ENCODE measurements around the gene SLC44A5.
"Not testable (repeated sequence)": the region's sequence is repeated elsewhere in the genome, so short reads cannot be mapped to it uniquely, and the experiment has no call there.

SLC44A5 gene

GRCh38 chr1:75263616-75264015 is 347.3 kb downstream of the SLC44A5 start:
- DNase-seq = not testable (repeated sequence)

DNA sequence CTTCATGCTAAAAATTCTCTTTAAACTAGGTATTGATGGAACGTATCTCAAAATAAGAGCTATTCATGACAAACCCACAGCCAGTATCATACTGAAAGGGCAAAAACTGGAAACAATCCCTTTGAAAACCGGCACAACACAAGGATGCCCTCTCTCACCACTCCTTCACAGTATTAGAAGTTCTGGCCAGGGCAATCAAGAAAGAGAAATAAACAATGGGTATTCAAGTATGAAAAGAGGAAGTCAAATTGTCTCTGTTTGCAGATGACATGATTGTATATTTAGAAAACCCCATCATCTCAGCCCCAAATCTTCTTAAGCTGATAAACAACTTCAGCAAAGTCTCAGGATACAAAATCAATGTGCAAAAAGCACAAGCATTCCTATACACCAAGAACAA is 349.0 kb downstream of the SLC44A5 start:
- DNase-seq = not testable (repeated sequence)

DNA sequence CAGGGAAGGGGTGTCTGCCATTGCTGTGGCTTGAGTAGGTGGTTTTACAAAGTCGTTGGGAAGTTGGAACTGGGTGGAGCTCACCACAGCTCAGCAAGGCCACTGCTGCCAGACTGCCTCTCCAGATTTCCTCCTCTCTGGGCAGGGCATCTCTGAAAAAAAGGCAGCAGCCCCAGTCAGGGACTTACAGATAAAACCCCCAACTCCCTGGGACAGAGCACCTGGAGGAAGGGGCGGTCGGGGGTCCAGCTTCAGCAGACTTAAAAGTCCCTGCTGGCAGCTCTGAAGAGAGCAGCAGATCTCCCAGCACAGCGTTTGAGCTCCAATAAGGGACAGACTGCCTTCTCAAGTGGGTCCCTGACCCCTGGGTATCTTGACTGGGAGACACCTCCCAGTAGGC is 352.6 kb downstream of the SLC44A5 start:
- DNase-seq = no peak

GRCh38 chr1:75257424-75257823 is 353.5 kb downstream of the SLC44A5 start:
- no peak for DNase-seq

DNA sequence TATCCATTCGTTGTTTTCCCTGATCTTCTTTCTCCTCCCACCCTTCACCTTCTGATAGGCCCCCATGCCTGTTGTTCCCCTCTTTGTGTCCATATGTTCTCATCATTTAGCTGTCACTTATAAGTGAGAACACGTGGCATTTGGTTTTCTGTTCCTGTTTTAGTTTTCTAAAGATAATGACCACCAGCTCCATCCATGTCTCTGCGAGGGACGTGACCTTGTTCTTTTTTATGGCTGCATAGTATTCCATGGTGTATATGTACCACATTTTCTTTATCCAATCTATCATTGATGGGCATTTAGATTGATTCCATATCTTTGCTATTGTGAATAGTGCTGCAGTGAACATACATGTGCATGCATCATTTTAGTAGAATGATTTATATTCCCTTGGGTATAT is 360.8 kb downstream of the SLC44A5 start:
- not testable (repeated sequence) for DNase-seq

GRCh38 chr1:75245239-75245638 is 365.7 kb downstream of the SLC44A5 start:
- DNase-seq = no peak

DNA sequence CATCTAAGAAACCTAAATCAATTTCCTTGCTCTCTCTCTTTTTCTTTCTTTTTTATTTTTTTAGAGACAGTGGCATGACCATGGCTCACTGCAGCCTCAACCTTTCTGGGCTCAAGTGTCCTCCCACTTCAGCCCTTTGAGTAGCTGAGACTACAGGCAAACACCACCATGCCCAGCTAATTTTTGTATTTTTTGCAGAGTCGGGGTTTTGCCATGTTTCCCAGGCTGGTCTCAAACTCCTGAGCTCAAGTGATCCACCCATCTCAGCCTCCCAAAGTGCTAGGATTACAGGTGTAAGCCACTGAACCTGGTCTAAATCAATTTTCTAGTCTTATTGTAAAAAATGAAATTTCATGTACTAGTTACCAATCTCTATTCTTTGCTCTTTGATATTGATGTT is 367.8 kb downstream of the SLC44A5 start:
- DNase-seq = no peak

DNA sequence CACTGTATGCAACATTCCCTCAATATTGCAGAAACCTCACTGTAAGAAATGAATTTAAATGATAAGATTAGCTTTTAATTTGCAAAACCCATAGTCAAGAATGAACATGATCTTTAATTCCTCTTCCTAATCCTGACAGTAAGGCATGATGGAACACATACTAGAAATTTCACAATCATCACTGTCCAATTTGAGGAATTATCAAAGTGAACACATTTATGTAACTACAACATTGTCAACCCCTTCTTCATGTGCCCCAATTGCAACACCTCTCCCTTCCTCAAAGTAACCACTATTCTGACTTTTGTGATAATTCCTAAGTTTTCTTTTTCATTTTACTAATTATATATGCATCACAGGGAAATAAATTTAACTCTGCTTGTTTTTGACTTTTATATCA is 373.6 kb downstream of the SLC44A5 start:
- no peak for DNase-seq

DNA sequence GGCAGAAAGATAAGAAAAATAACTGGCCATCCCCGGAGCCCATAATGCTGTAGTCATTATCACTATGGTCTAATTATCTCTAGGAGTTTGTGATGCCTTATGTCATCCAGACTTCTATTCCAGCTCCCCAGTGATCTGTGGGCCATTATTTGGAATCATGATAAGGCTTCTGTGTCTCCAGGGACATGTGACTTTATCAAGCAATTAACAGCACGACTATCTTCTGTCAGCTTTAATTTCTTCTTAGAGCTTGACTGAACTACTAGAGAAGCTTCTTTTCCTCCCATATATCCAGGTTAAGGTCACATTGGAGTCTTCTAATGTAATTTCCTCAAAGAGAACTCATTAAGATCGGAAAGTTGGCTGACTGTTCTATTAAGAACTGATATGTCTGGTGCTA is 376.4 kb downstream of the SLC44A5 start:
- no peak for DNase-seq

DNA sequence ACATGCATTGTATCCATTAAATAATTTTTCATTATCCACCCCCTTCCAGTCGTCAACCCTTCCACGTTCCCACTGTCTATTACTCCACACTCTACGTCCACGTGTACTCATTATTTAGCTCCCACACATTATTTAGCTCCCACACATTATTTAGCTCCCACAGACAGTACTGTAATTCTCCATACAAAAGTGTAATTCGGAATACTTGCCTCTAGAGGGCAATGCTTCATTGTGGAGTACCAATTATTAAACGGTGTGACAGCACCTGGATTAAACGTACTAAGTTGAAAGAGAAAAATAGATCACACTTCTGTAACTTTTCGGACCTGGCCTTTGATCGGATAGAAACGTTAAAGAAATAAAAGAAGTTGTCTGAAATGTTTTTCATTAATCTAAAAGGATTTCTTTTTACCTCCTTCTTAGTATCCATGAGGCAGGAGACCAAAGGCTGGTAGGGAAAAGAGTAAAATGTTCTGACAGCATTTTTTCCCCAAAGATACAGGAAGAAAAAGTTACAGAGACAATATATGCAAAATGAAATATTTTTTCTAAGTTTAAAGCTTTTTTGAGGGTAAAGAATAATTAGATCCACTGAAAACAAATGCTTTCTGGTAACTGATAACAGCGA is 377.5 kb downstream of the SLC44A5 start:
- peak; percentile 21 for DNase-seq

GRCh38 chr1:75220072-75220471 is 390.8 kb downstream of the SLC44A5 start:
- no peak for DNase-seq

- DNase-seq = no peak
Observed at GRCh38 chr1:75214017-75214416, 396.9 kb downstream of the SLC44A5 start.

- DNase-seq = no peak
Observed at GRCh38 chr1:75211648-75212047, 399.3 kb downstream of the SLC44A5 start.

DNA sequence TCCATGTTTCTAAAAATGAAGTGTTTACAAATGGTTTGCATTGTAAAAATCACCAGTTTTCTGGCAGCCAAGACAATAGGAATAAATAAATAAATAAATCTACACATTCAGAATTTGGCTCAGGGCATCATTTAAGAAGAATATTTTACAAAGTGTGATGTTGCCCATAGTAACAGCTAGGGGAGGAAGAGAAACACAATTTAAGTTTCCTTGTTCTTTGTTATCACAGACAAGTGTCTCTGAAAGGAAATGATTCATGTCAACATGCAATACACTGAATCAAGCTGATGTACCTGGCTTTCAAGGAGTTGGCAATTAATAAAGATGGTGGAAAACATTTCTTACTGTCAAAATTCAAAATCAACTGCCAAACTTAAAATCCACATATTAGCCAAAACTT is 402.1 kb downstream of the SLC44A5 start:
- no peak for DNase-seq

DNA sequence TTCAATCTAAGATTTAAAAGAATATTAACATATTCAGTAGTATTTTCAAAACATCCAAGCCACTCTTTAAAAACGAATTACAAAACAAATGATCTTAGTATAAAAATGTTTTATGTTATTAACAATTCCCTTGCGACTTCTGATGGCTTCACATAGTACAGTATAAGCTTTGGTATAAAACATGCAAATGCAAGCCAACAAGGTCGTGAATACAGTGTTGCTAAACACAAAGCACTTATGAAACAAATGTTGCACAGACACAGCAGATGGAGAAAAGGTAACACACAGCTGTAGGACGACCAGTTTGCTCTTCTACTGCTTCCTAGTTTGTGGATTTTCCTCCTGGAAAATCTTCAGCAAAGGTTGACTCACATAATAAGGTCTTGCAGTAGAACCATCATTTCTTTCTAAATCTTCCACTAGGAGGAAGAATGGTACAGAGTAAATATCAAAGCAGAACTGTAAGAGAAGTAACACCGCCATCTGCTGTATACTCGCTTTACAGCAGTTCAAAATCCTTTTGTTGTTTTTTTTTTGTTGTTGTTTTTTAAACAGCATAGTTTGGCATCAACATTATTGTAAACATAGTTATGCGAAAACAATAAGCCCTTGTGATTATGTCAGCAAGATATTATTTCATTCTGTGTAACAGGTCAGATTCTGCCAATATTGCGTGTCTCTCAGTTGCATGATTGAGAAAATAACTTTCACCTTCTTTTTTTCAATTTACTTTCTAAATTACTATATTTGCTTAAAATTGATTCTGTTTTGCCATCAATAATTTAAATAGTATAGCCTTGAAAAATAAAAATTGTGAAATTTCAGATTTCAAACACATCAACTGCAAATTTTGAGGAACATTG is 407.3 kb downstream of the SLC44A5 start:
- DNase-seq = peak; percentile 24

GRCh38 chr1:75202751-75203150 is 408.2 kb downstream of the SLC44A5 start:
- no peak for DNase-seq

DNA sequence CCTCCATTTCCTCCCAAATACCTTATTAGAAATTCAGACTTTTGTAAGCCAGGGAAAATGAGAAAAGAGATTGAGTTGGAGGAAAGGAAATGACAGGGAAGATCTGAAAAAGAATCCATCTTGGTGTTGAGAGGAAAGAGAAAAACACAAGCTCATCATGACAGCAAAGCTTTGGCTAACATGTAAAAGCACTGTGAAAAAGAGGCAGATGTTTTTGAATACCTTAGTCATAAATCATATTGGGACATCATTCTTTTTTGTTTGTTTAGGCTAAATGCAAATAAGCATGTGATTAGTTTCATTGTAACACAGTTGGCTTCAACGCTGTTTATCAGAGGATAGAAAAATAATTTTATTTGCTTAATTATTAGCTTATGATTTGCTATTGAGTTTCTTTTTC is 412.2 kb downstream of the SLC44A5 start:
- no peak for DNase-seq

DNA sequence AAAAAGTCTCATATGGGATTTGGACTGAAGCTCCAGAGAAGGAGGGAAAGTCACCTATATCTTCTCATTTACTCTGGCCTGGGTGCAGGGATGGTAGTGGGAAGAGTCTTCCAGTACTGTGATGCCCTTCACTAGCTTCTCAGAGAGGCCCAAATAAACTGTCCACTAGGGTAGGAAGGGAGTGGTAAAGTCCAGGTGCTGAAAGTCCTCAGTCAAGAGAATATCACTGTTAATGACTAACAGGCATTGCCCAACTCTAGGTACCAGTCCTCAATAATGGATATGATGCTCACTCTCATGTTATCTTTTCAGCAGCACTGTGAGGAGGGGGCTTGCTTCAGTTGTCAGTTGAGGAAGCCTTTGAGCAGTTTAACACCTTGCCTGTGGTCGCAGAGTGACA is 412.8 kb downstream of the SLC44A5 start:
- DNase-seq = no peak

- DNase-seq = no peak
Observed at GRCh38 chr1:75188892-75189291, 422.0 kb downstream of the SLC44A5 start.

DNA sequence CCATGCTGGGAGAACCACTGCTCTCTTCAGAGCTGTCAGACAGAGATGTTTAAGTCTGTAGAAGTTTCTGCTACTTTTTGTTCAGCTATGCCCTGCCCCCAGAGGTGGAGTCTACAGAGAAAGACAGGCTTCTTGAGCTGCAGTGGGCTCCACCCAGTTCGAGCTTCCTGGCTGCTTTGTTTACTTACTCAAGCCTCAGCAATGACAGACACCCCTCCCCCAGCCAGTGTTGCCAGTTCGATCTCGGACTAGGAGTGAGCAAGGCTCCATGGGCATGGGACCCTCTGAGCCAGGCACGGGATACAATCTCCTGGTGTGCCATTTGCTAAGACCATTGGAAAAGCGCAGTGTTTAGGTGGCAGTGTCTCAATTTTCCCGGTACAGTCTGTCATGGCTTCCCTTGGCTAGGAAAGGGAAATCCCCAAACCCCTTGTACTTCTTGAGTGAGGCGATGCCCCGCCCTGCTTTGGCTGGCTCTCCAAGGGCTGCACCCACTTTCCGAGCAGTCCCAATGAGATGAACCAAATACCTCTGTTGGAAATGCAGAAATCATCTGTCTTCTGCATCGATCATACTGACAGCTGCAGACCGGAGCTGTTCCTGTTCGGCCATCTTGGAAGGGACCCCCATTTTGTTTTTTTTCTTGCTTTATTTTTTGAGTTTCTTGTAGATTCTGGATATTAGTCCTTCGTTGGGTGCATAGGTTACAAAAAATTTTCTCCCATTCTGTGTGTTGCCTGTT is 429.5 kb downstream of the SLC44A5 start:
- DNase-seq = not testable (repeated sequence)

DNA sequence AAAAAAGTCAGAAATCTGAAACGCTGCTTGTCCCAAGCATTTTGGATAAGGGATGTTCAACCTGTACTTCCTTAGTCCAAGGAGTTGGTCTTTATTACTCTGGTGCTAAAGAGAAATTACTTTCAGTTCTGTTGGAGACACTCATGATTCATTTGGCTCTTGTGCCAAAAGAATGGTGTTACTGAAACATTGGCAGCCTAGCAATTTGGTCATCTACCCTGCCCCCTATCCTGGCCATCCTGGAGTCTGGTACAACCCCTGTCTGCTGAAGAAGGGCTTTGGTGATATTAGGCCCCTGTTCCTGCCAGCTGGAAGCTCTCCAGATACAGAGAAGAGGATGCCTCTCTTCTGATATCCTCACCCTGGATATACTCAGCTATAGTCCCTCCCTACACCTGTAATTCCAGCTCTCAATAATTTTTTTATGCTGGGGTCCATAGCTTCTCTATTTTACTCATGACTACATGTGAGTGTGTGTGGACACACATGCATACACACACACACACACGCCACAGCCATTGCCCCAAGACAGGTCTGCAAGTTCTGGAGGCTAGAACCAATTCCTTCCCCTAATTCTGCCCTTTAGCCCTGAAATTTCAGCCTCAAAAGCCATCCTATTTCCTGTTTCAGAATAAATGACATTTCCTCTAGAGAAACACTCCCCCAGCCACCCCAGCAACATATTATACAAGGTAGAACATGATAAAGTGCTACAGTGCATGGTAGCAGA is 436.7 kb downstream of the SLC44A5 start:
- no peak for DNase-seq

GRCh38 chr1:75172556-75172955 is 438.4 kb downstream of the SLC44A5 start:
- DNase-seq = peak; percentile 3

GRCh38 chr1:75171876-75172275 is 439.0 kb downstream of the SLC44A5 start:
- no peak for DNase-seq

Measured in fibroblast of skin of right quadriceps (primary cell).